Measurements from ENCODE around the gene FAM53B.

GRCh38 chr10:124619802-124620490 is 124.2 kb downstream of the FAM53B start:
- no peak for TF ChIP-seq EZH2 (IDR thresholded peaks at IDR 0.05; ENCODE audit: insufficient read depth, poor library complexity, severe bottlenecking)
- TF ChIP-seq EZH2phosphoT487 (IDR thresholded peaks at IDR 0.05; ENCODE audit: insufficient read depth, low read depth): no peak
